Amygdala (tissue), 56 donors: ENCODE data around the gene RRH.
"Not testable (repeated sequence)": the region's sequence is repeated elsewhere in the genome, so short reads cannot be mapped to it uniquely, and the experiment has no call there.

Source experiments
- DNase-seq, 56 donors: peaks; one replicate each; lab custom pipeline; 2025; lab: John Stamatoyannopoulos, UW

The RRH gene

GRCh38 chr4:109827672-109828071 is at the start of gene RRH:
Gene RRH (plus strand): TSS chr4:109827972. CDS start chr4:109828028, 56 bp downstream.
- no peak for DNase-seq

- not testable (repeated sequence) for DNase-seq
Measured at GRCh38 chr4:109782092-109782491, 45.7 kb upstream of the RRH start.

- DNase-seq: no peak
Measured at GRCh38 chr4:109786846-109787245, 40.9 kb upstream of the RRH start.

GRCh38 chr4:109787807-109788206 is 40.0 kb upstream of the RRH start:
- no peak for DNase-seq

- DNase-seq: no peak
Measured at GRCh38 chr4:109795059-109795458, 32.7 kb upstream of the RRH start.

GRCh38 chr4:109798866-109799265 is 28.9 kb upstream of the RRH start:
- no peak for DNase-seq

GRCh38 chr4:109801099-109801789 is 26.5 kb upstream of the RRH start:
- DNase-seq: no peak

- no peak for DNase-seq
Measured at GRCh38 chr4:109801895-109802319, 25.9 kb upstream of the RRH start, which contains the start of gene CFI. Gene CFI (minus strand): TSS chr4:109801999. CDS start chr4:109801971, 28 bp downstream.

GRCh38 chr4:109803924-109804571 is 23.7 kb upstream of the RRH start:
- DNase-seq: peak in 6 of 56 donors; percentile 0 to 27 (median 4)

GRCh38 chr4:109809655-109810054 is 18.1 kb upstream of the RRH start:
- no peak for DNase-seq

- no peak for DNase-seq
Measured at GRCh38 chr4:109810552-109811387, 17.0 kb upstream of the RRH start.

GRCh38 chr4:109811707-109812106 is 16.1 kb upstream of the RRH start:
- DNase-seq: no peak

GRCh38 chr4:109815151-109816081 is 12.4 kb upstream of the RRH start, which contains the start of gene GAR1:
Gene GAR1 (plus strand): TSS chr4:109815762. CDS start chr4:109816165, 403 bp downstream.
- DNase-seq: peak; percentile 37 to 92 (median 79)

GRCh38 chr4:109816082-109816442 is 11.7 kb upstream of the RRH start:
- peak in 1 of 56 donors; percentile 3 for DNase-seq

- DNase-seq: no peak
Measured at GRCh38 chr4:109816894-109817293, 10.9 kb upstream of the RRH start.

GRCh38 chr4:109818268-109818667 is 9.5 kb upstream of the RRH start:
- DNase-seq: no peak

- peak in 16 of 56 donors; percentile 1 to 35 (median 6) for DNase-seq
Measured at GRCh38 chr4:109820563-109820962, 7.2 kb upstream of the RRH start.

- no peak for DNase-seq
Measured at GRCh38 chr4:109821185-109821584, 6.6 kb upstream of the RRH start.

GRCh38 chr4:109826719-109827118 is 1.1 kb upstream of the RRH start:
- DNase-seq: no peak

GRCh38 chr4:109833756-109834155 is 6.0 kb downstream of the RRH start:
- no peak for DNase-seq
